HG02943 (cell line): Measurements from ENCODE around the gene NDUFV2.

Experiments
- ATAC-seq: cut with Tn5 transposase; IDR thresholded peaks from one replicate; pipeline ENCODE4 v1.9.1; 2021; ENCODE audit warnings: mild to moderate bottlenecking, low read depth, moderate library complexity; ENCODE audit not compliant: unreplicated experiment

Gene NDUFV2

GRCh38 chr18:9102508-9103375 lies at the start of gene NDUFV2:
Gene NDUFV2, plus strand, starts transcription at chr18:9102699. Its CDS starts 45 bp downstream, at chr18:9102744.
- peak; percentile 89 for ATAC-seq

- no peak for ATAC-seq
Observed at GRCh38 chr18:9053814-9054213, 48.7 kb upstream of the NDUFV2 start.

GRCh38 chr18:9055185-9055584 lies 47.3 kb upstream of the NDUFV2 start:
- no peak for ATAC-seq

GRCh38 chr18:9055626-9056025 lies 46.9 kb upstream of the NDUFV2 start:
- no peak for ATAC-seq

- ATAC-seq = no peak
Observed at GRCh38 chr18:9057646-9058045, 44.9 kb upstream of the NDUFV2 start.

- ATAC-seq = no peak
Observed at GRCh38 chr18:9058406-9058805, 44.1 kb upstream of the NDUFV2 start.

- ATAC-seq = no peak
Observed at GRCh38 chr18:9062418-9062751, 40.1 kb upstream of the NDUFV2 start.

- no peak for ATAC-seq
Observed at GRCh38 chr18:9065864-9066263, 36.6 kb upstream of the NDUFV2 start.

- peak; percentile 32 for ATAC-seq
Observed at GRCh38 chr18:9066358-9066757, 36.1 kb upstream of the NDUFV2 start.

GRCh38 chr18:9066817-9067306 lies 35.6 kb upstream of the NDUFV2 start:
- ATAC-seq = peak; percentile 56

- ATAC-seq = no peak
Observed at GRCh38 chr18:9067823-9068222, 34.7 kb upstream of the NDUFV2 start.

GRCh38 chr18:9068346-9068745 lies 34.2 kb upstream of the NDUFV2 start:
- no peak for ATAC-seq

GRCh38 chr18:9069601-9070000 lies 32.9 kb upstream of the NDUFV2 start:
- ATAC-seq = no peak

- no peak for ATAC-seq
Observed at GRCh38 chr18:9070212-9070611, 32.3 kb upstream of the NDUFV2 start.

GRCh38 chr18:9079818-9080528 lies 22.5 kb upstream of the NDUFV2 start:
- no peak for ATAC-seq

GRCh38 chr18:9081940-9082339 lies 20.6 kb upstream of the NDUFV2 start:
- no peak for ATAC-seq

- peak; percentile 89 for ATAC-seq
Observed at GRCh38 chr18:9082711-9083510, 19.6 kb upstream of the NDUFV2 start.

GRCh38 chr18:9086015-9086414 lies 16.5 kb upstream of the NDUFV2 start:
- ATAC-seq = no peak

GRCh38 chr18:9086624-9087023 lies 15.9 kb upstream of the NDUFV2 start:
- no peak for ATAC-seq

- ATAC-seq = no peak
Observed at GRCh38 chr18:9087144-9087543, 15.4 kb upstream of the NDUFV2 start.

GRCh38 chr18:9088252-9088651 lies 14.2 kb upstream of the NDUFV2 start:
- ATAC-seq = no peak
